GM13977 (cell line): Measurements from ENCODE around the gene BATF2.

Experiments
- DNase-seq: peaks from one replicate; pipeline ENCODE4 v3.0.0; 2012; ENCODE audit warnings: low spot score
- in situ Hi-C: fragments of 300-500 bp; cut with MboI; formaldehyde crosslinking; loops from one replicate; pipeline ENCODE4 v1.12.0; 2022; ENCODE audit warnings: low sequenced_read_pairs, low pct_unique_long_range_greater_than_20kb, mixed read lengths, inconsistent platforms; ENCODE audit not compliant: unreplicated experiment
- TF ChIP-seq, protein P1 (sequence below): IDR thresholded peaks from 2 replicates; pipeline ENCODE4 v1.5.1; 2012; ENCODE audit warnings: mild to moderate bottlenecking, control low read depth; ENCODE audit not compliant: insufficient read depth; ENCODE audit errors: extremely low read depth, missing control alignments

The BATF2 gene

DNA sequence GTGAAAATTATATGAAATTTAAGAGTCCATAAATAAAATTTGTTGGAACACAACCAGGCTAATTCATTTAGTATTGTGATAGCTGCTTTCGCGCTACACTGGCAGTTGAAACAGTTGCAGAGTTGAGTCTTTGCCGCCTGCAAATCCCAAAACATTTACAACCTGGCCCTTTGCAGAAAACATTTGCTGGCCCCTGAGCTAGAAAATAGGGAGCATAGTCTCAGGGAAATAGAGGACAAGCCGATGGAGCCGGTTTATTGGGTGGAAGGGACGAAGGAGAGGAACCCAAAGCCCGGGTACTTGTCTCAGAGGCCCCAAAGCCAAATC lies 43.7 kb upstream of the BATF2 start:
- in situ Hi-C loops = no loop called here
- DNase-seq = no peak
- TF ChIP-seq, protein P1, sequence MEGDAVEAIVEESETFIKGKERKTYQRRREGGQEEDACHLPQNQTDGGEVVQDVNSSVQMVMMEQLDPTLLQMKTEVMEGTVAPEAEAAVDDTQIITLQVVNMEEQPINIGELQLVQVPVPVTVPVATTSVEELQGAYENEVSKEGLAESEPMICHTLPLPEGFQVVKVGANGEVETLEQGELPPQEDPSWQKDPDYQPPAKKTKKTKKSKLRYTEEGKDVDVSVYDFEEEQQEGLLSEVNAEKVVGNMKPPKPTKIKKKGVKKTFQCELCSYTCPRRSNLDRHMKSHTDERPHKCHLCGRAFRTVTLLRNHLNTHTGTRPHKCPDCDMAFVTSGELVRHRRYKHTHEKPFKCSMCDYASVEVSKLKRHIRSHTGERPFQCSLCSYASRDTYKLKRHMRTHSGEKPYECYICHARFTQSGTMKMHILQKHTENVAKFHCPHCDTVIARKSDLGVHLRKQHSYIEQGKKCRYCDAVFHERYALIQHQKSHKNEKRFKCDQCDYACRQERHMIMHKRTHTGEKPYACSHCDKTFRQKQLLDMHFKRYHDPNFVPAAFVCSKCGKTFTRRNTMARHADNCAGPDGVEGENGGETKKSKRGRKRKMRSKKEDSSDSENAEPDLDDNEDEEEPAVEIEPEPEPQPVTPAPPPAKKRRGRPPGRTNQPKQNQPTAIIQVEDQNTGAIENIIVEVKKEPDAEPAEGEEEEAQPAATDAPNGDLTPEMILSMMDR = no peak

DNA sequence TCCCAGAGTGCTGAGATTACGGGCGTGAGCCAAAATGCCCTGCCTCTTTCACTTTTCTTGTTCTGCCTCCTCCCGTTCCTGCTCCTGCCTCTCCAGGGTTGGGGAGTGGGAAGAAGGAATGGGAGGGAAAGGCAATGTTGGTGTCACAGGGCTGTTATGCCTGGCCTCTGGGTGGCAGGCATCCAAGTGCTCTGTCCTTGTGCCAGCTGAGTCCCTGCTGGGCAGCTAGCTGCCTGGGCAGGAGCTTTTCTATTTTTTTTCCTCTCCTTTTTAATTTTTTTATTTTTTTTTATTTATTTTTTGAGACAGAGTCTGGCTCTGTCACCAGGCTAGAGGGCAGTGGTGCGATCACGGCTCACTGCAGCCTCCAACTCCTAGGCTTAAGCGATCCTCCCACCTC lies 40.2 kb upstream of the BATF2 start:
- TF ChIP-seq, protein P1 = no peak
- in situ Hi-C loops = no loop called here
- DNase-seq = no peak

DNA sequence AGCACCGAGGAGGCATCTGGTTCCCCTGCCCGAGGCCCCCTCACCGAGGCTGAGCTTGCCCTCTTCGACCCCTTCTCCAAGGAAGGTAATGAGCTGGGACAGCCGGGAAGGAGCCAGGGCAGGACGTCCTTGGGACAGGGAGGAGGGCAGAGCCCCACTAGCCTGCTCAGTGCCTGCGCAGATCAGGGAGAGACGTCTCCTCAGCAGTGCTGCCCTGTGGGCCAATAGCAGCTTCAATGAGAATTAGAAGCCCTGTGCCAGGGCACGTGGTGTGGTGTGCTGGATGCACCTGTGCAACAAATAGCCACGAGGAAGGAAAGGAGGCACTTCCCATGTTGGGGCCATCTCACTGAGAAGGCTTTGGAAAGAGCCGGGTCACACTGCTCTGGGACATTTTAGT lies 38.8 kb upstream of the BATF2 start:
- no peak for DNase-seq
- TF ChIP-seq, protein P1 = no peak
- in situ Hi-C loops = no loop called here

DNA sequence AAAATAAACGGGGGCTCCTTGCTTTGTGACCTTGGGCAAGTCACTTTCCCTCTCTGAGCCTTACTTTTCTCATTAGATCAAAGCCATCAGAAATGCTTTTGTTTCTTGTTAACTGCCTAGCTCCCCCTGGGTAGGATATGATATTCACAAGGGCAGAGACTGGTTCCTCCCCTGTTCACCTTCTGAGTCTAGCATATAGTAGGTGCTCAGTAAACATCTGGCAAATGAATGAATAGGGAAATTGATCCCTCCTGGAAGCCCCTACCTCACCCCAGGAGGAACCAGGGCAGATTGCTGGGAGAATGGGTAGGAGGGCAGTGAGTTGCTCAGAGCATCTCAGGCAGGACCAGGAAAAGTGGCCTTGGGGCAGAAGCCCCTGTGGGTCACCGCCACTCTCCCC lies 37.7 kb upstream of the BATF2 start:
- DNase-seq = no peak
- TF ChIP-seq, protein P1 = no peak
- in situ Hi-C loops = no loop called here

DNA sequence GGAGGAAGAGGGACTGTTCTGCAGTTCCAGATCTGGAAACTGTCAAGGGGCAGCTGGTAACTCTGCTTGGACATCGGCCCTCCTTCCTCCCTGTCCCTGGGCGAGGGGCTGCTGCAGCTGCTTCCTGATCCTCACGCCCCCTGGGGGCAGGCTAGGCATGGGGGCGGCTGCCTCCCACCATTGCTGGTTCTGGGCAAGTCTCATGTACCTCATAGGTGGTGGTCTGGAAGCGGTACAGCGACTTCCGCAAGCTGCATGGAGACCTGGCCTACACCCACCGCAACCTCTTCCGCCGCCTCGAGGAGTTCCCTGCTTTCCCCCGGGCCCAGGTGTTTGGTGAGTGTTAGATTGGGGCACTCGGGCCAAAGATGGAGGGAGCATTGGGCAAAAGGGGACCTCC lies 35.4 kb upstream of the BATF2 start:
- DNase-seq = no peak
- TF ChIP-seq, protein P1 = no peak
- in situ Hi-C loops = no loop called here

DNA sequence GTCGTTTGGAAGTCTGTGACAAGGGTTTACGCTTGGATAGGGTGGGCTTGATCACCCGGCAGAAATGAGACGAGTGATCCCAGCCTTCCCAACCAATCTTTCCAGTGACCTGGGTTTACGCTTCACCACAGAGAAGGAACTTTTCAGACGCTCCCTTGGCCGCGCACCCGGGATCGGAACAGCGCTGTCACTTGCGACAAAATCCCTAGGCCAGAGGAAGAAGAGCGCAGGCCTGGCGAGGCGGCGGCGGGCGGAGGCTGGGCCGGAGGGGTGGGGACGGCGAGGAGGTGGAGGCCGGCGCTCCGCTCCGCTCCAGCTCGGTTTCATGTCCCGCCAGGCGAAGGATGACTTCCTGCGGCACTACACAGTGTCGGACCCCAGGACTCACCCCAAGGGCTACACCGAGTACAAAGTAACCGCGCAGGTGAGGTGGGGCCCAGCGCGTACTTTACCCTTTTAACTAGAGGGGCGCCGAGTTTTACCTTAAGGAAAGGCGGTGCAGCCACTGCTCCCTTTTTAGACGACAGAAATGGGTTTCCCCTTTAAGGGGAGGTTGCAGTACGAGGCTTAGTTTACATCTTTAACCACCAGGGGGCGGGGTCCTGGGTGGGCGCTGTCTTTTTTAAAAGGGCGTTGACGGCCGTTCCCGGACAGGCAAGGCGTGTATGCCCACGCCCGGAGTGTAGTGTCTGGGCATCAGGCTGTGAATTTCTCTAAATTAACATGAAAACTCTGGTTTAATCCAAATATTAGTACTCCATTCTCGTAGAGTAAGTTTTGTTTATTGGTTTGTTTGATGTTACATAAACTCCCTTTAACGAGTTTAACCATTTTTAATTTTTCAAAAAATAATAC lies 30.7 kb upstream of the BATF2 start, which contains the start of gene SNX15:
Gene SNX15, plus strand, starts transcription at position 227 of the 855 bp plus-strand sequence. Its CDS starts 99 bp downstream, at position 326.
- peak; percentile 96 for DNase-seq
- TF ChIP-seq, protein P1 = peak; percentile 45
- in situ Hi-C loops = no loop called here
